Measurements from ENCODE around the gene MRPL49. TPM values are rescaled to one million over a fixed set of nuclear protein-coding genes. Genes with fewer than 3 reads are reported as not detected.
A peak's percentile ranks its signal among the peaks of the same experiment; 100 is the strongest.

Gene MRPL49
- total and polyA plus RNA-seq, 2 of the 13 experiments (the other 11 are each of a cell fraction or from before 2014, with no cell fraction given), result 39.2 to 53.3 TPM

- TF ChIP-seq ZNF609 (CRISPR knock-in tag; IDR thresholded peaks at IDR 0.05; ENCODE audit: borderline replicate concordance) (peak; percentile 45; the same call in 1 of the 2 replicates), MIER3 (CRISPR knock-in tag; IDR thresholded peaks at IDR 0.05; ENCODE audit: borderline replicate concordance) (peak; percentile 86; the same call in 1 of the 2 replicates), MNT (IDR thresholded peaks at IDR 0.05) (no peak), HNF1A (IDR thresholded peaks at IDR 0.05; ENCODE audit: low read depth) (0 out of 2 replicates have a peak, but pooled peaks have one; percentile 68), HNF1A (CRISPR knock-in tag; IDR thresholded peaks at IDR 0.05; ENCODE audit: borderline replicate concordance) (peak; percentile 82; the same call in 1 of the 2 replicates), ZHX1 (CRISPR knock-in tag; IDR thresholded peaks at IDR 0.05; ENCODE audit: low read depth) (no peak), GPN1 (CRISPR knock-in tag; IDR thresholded peaks at IDR 0.05; ENCODE audit: borderline replicate concordance) (no peak), IKZF1 (IDR thresholded peaks at IDR 0.05) (no peak)
Observed at GRCh38 chr11:65095974-65096806, 25.9 kb upstream of the MRPL49 start, which contains the start of gene VPS51 (continued).

All from HepG2 (cell line).